ENCODE data around the gene ARMC9.
"Not testable (repeated sequence)": the region's sequence is repeated elsewhere in the genome, so short reads cannot be mapped to it uniquely, and the experiment has no call there.

Gene ARMC9

GRCh38 chr2:231399046-231399852, 200.8 kb downstream of the ARMC9 start:
- DNase-seq (ENCODE audit: low spot score): no peak

GRCh38 chr2:231399853-231400680, 201.6 kb downstream of the ARMC9 start:
- peak; percentile 47 for DNase-seq (ENCODE audit: low spot score)

- not testable (repeated sequence) for DNase-seq (ENCODE audit: low spot score)
These were observed 202.2 kb downstream of the ARMC9 start for GRCh38 chr2:231400681-231401080.

- not testable (repeated sequence) for DNase-seq (ENCODE audit: low spot score)
These were observed 202.7 kb downstream of the ARMC9 start for GRCh38 chr2:231401101-231401500.

GRCh38 chr2:231403421-231404182, 205.2 kb downstream of the ARMC9 start:
- DNase-seq (ENCODE audit: low spot score): not testable (repeated sequence)

- DNase-seq (ENCODE audit: low spot score): not testable (repeated sequence)
These were observed 205.8 kb downstream of the ARMC9 start for GRCh38 chr2:231404183-231404578.

- not testable (repeated sequence) for DNase-seq (ENCODE audit: low spot score)
These were observed 207.4 kb downstream of the ARMC9 start for GRCh38 chr2:231405601-231406367.

- not testable (repeated sequence) for DNase-seq (ENCODE audit: low spot score)
These were observed 209.3 kb downstream of the ARMC9 start for GRCh38 chr2:231407686-231408085.

GRCh38 chr2:231408304-231408703, 209.9 kb downstream of the ARMC9 start:
- DNase-seq (ENCODE audit: low spot score): not testable (repeated sequence)

- DNase-seq (ENCODE audit: low spot score): no peak
These were observed 211.3 kb downstream of the ARMC9 start for GRCh38 chr2:231409776-231410175.

GRCh38 chr2:231410293-231411004, 212.0 kb downstream of the ARMC9 start:
- no peak for DNase-seq (ENCODE audit: low spot score)

- DNase-seq (ENCODE audit: low spot score): no peak
These were observed 212.8 kb downstream of the ARMC9 start for GRCh38 chr2:231411237-231411636.

GRCh38 chr2:231411831-231412617, 213.6 kb downstream of the ARMC9 start:
- DNase-seq (ENCODE audit: low spot score): peak; percentile 72

- no peak for DNase-seq (ENCODE audit: low spot score)
These were observed 214.2 kb downstream of the ARMC9 start for GRCh38 chr2:231412618-231412963.

- DNase-seq (ENCODE audit: low spot score): no peak
These were observed 215.0 kb downstream of the ARMC9 start for GRCh38 chr2:231413456-231413855.

GRCh38 chr2:231413921-231414476, 215.6 kb downstream of the ARMC9 start:
- no peak for DNase-seq (ENCODE audit: low spot score)

GRCh38 chr2:231415029-231415428, 216.6 kb downstream of the ARMC9 start:
- no peak for DNase-seq (ENCODE audit: low spot score)

GRCh38 chr2:231418820-231419640, 220.6 kb downstream of the ARMC9 start:
- DNase-seq (ENCODE audit: low spot score): no peak

- no peak for DNase-seq (ENCODE audit: low spot score)
These were observed 222.7 kb downstream of the ARMC9 start for GRCh38 chr2:231421051-231421580.
